ENCODE measurements around the gene CCDC40.

DNA sequence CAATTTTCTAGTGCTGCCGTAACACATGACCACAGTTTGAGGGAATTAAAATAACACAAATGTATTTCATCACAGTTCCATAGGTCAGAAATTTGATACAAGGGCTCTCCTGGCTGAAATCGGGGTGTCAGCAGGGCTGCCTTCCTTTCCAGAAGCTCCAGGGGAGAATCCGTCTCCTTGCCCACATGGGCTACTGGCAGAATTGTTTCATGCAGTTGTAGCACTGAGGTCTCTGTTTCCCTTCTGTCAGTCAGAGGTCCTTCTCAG is 89.9 kb downstream of the CCDC40 start:
- TF ChIP-seq ZNF12 (CRISPR knock-in tag; IDR thresholded peaks at IDR 0.05) (no peak), IRF2 (CRISPR knock-in tag; IDR thresholded peaks at IDR 0.05) (no peak), MBD1 (CRISPR knock-in tag; IDR thresholded peaks at IDR 0.05) (no peak), JUN (IDR thresholded peaks at IDR 0.05; ENCODE audit: borderline replicate concordance, low read depth, low read length) (no peak), JUN (CRISPR knock-in tag; IDR thresholded peaks at IDR 0.05; ENCODE audit: borderline replicate concordance) (no peak)
- TF ChIP-seq, protein P1, sequence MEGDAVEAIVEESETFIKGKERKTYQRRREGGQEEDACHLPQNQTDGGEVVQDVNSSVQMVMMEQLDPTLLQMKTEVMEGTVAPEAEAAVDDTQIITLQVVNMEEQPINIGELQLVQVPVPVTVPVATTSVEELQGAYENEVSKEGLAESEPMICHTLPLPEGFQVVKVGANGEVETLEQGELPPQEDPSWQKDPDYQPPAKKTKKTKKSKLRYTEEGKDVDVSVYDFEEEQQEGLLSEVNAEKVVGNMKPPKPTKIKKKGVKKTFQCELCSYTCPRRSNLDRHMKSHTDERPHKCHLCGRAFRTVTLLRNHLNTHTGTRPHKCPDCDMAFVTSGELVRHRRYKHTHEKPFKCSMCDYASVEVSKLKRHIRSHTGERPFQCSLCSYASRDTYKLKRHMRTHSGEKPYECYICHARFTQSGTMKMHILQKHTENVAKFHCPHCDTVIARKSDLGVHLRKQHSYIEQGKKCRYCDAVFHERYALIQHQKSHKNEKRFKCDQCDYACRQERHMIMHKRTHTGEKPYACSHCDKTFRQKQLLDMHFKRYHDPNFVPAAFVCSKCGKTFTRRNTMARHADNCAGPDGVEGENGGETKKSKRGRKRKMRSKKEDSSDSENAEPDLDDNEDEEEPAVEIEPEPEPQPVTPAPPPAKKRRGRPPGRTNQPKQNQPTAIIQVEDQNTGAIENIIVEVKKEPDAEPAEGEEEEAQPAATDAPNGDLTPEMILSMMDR (IDR thresholded peaks at IDR 0.05 in 2 of 3, conservative IDR thresholded peaks at IDR 0.05 in 1 of 3; ENCODE audit: insufficient read depth in 2 of 3, low read depth in 1 of 3, low read length in 3 of 3): no peak
- TF ChIP-seq, protein P2, sequence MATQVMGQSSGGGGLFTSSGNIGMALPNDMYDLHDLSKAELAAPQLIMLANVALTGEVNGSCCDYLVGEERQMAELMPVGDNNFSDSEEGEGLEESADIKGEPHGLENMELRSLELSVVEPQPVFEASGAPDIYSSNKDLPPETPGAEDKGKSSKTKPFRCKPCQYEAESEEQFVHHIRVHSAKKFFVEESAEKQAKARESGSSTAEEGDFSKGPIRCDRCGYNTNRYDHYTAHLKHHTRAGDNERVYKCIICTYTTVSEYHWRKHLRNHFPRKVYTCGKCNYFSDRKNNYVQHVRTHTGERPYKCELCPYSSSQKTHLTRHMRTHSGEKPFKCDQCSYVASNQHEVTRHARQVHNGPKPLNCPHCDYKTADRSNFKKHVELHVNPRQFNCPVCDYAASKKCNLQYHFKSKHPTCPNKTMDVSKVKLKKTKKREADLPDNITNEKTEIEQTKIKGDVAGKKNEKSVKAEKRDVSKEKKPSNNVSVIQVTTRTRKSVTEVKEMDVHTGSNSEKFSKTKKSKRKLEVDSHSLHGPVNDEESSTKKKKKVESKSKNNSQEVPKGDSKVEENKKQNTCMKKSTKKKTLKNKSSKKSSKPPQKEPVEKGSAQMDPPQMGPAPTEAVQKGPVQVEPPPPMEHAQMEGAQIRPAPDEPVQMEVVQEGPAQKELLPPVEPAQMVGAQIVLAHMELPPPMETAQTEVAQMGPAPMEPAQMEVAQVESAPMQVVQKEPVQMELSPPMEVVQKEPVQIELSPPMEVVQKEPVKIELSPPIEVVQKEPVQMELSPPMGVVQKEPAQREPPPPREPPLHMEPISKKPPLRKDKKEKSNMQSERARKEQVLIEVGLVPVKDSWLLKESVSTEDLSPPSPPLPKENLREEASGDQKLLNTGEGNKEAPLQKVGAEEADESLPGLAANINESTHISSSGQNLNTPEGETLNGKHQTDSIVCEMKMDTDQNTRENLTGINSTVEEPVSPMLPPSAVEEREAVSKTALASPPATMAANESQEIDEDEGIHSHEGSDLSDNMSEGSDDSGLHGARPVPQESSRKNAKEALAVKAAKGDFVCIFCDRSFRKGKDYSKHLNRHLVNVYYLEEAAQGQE (IDR thresholded peaks at IDR 0.05; ENCODE audit: borderline replicate concordance): no peak
- TF ChIP-seq, protein P2 (CRISPR knock-in tag; IDR thresholded peaks at IDR 0.05; ENCODE audit: low read depth): no peak
- TF ChIP-seq, protein P3, sequence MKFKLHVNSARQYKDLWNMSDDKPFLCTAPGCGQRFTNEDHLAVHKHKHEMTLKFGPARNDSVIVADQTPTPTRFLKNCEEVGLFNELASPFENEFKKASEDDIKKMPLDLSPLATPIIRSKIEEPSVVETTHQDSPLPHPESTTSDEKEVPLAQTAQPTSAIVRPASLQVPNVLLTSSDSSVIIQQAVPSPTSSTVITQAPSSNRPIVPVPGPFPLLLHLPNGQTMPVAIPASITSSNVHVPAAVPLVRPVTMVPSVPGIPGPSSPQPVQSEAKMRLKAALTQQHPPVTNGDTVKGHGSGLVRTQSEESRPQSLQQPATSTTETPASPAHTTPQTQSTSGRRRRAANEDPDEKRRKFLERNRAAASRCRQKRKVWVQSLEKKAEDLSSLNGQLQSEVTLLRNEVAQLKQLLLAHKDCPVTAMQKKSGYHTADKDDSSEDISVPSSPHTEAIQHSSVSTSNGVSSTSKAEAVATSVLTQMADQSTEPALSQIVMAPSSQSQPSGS (CRISPR knock-in tag; IDR thresholded peaks at IDR 0.05): no peak

Measured in K562 (cell line).